ENCODE results near the gene CPT1B.

The CPT1B gene

GRCh38 chr22:50578776-50579310, 616 bp upstream of the CPT1B start:
- Histone ChIP-seq H3K4me3 (ENCODE audit: insufficient read depth, low read depth, low read length, poor library complexity, severe bottlenecking) (no peak overlapping the region), H3K9me3 (ENCODE audit: control insufficient read depth, low read length) (no peaks in the 10 kb centered on the region), H3K27ac (ENCODE audit: insufficient read depth, low read length, poor library complexity, severe bottlenecking) (no peak overlapping the region), H3K27me3 (replicated peaks; ENCODE audit: control insufficient read depth, insufficient read depth, low read length, poor library complexity, severe bottlenecking) (no peaks in the 10 kb centered on the region), H3K4me1 (ENCODE audit: control insufficient read depth, insufficient read depth, low read length, poor library complexity, severe bottlenecking) (peaks cover 24% of the 10 kb centered on the region), H3K36me3 (ENCODE audit: control insufficient read depth, insufficient read depth, low read length) (peaks cover 11% of the 10 kb centered on the region)
- DNase-seq, result no peak

GRCh38 chr22:50577697-50577986, 585 bp downstream of the CPT1B start:
- Histone ChIP-seq H3K4me1 (ENCODE audit: control insufficient read depth, insufficient read depth, low read length, poor library complexity, severe bottlenecking) (peaks cover 17% of the 10 kb centered on the region), H3K4me3 (ENCODE audit: insufficient read depth, low read depth, low read length, poor library complexity, severe bottlenecking) (no peak overlapping the region), H3K27me3 (replicated peaks; ENCODE audit: control insufficient read depth, insufficient read depth, low read length, poor library complexity, severe bottlenecking) (no peaks in the 10 kb centered on the region), H3K36me3 (ENCODE audit: control insufficient read depth, insufficient read depth, low read length) (peaks cover 14% of the 10 kb centered on the region), H3K27ac (ENCODE audit: insufficient read depth, low read length, poor library complexity, severe bottlenecking) (no peak overlapping the region), H3K9me3 (ENCODE audit: control insufficient read depth, low read length) (no peaks in the 10 kb centered on the region)
- no peak for DNase-seq

- Histone ChIP-seq H3K36me3 (ENCODE audit: control insufficient read depth, insufficient read depth, low read length) (peaks cover 14% of the 10 kb centered on the region), H3K27me3 (replicated peaks; ENCODE audit: control insufficient read depth, insufficient read depth, low read length, poor library complexity, severe bottlenecking) (no peaks in the 10 kb centered on the region), H3K27ac (ENCODE audit: insufficient read depth, low read length, poor library complexity, severe bottlenecking) (no peak overlapping the region)
Measured at GRCh38 chr22:50576806-50577696, 1.2 kb downstream of the CPT1B start.

GRCh38 chr22:50576070-50576469, 2.2 kb downstream of the CPT1B start:
- H3K9me3 ChIP-seq (ENCODE audit: control insufficient read depth, low read length), result no peaks in the 10 kb centered on the region
- no peak overlapping the region for H3K27ac ChIP-seq (ENCODE audit: insufficient read depth, low read length, poor library complexity, severe bottlenecking)
- H3K4me1 ChIP-seq (ENCODE audit: control insufficient read depth, insufficient read depth, low read length, poor library complexity, severe bottlenecking), result peaks cover 6% of the 10 kb centered on the region
- H3K4me3 ChIP-seq (ENCODE audit: insufficient read depth, low read depth, low read length, poor library complexity, severe bottlenecking), result no peak overlapping the region
- no peaks in the 10 kb centered on the region for H3K27me3 ChIP-seq (replicated peaks; ENCODE audit: control insufficient read depth, insufficient read depth, low read length, poor library complexity, severe bottlenecking)
- H3K36me3 ChIP-seq (ENCODE audit: control insufficient read depth, insufficient read depth, low read length), result peaks cover 23% of the 10 kb centered on the region
- DNase-seq, result no peak

More at GRCh38 chr22:50576806-50577696, 1.2 kb downstream of the CPT1B start:
- H3K9me3 ChIP-seq (ENCODE audit: control insufficient read depth, low read length), result no peaks in the 10 kb centered on the region
- peaks cover 16% of the 10 kb centered on the region for H3K4me1 ChIP-seq (ENCODE audit: control insufficient read depth, insufficient read depth, low read length, poor library complexity, severe bottlenecking)
- no peak for DNase-seq
- no peak overlapping the region for H3K4me3 ChIP-seq (ENCODE audit: insufficient read depth, low read depth, low read length, poor library complexity, severe bottlenecking)

- Histone ChIP-seq H3K4me3 (ENCODE audit: insufficient read depth, low read depth, low read length, poor library complexity, severe bottlenecking) (no peak overlapping the region), H3K27ac (ENCODE audit: insufficient read depth, low read length, poor library complexity, severe bottlenecking) (no peak overlapping the region), H3K9me3 (ENCODE audit: control insufficient read depth, low read length) (no peaks in the 10 kb centered on the region), H3K4me1 (ENCODE audit: control insufficient read depth, insufficient read depth, low read length, poor library complexity, severe bottlenecking) (peaks cover 4% of the 10 kb centered on the region), H3K27me3 (replicated peaks; ENCODE audit: control insufficient read depth, insufficient read depth, low read length, poor library complexity, severe bottlenecking) (no peaks in the 10 kb centered on the region), H3K36me3 (ENCODE audit: control insufficient read depth, insufficient read depth, low read length) (peaks cover 29% of the 10 kb centered on the region)
- no peak for DNase-seq
Measured at GRCh38 chr22:50575426-50575941, 2.7 kb downstream of the CPT1B start.

- DNase-seq, result no peak
- Histone ChIP-seq H3K9me3 (ENCODE audit: control insufficient read depth, low read length) (no peaks in the 10 kb centered on the region), H3K36me3 (ENCODE audit: control insufficient read depth, insufficient read depth, low read length) (peaks cover 30% of the 10 kb centered on the region), H3K27me3 (replicated peaks; ENCODE audit: control insufficient read depth, insufficient read depth, low read length, poor library complexity, severe bottlenecking) (no peaks in the 10 kb centered on the region), H3K27ac (ENCODE audit: insufficient read depth, low read length, poor library complexity, severe bottlenecking) (no peak overlapping the region), H3K4me1 (ENCODE audit: control insufficient read depth, insufficient read depth, low read length, poor library complexity, severe bottlenecking) (peaks cover 4% of the 10 kb centered on the region), H3K4me3 (ENCODE audit: insufficient read depth, low read depth, low read length, poor library complexity, severe bottlenecking) (no peak overlapping the region)
Measured at GRCh38 chr22:50574383-50574755, 3.9 kb downstream of the CPT1B start.

GRCh38 chr22:50573491-50574382, 4.5 kb downstream of the CPT1B start:
- no peaks in the 10 kb centered on the region for H3K9me3 ChIP-seq (ENCODE audit: control insufficient read depth, low read length)
- peaks cover 4% of the 10 kb centered on the region for H3K4me1 ChIP-seq (ENCODE audit: control insufficient read depth, insufficient read depth, low read length, poor library complexity, severe bottlenecking)
- H3K27ac ChIP-seq (ENCODE audit: insufficient read depth, low read length, poor library complexity, severe bottlenecking), result no peak overlapping the region
- DNase-seq, result no peak
- H3K4me3 ChIP-seq (ENCODE audit: insufficient read depth, low read depth, low read length, poor library complexity, severe bottlenecking), result no peak overlapping the region
- H3K27me3 ChIP-seq (replicated peaks; ENCODE audit: control insufficient read depth, insufficient read depth, low read length, poor library complexity, severe bottlenecking), result no peaks in the 10 kb centered on the region
- H3K36me3 ChIP-seq (ENCODE audit: control insufficient read depth, insufficient read depth, low read length), result peaks cover 29% of the 10 kb centered on the region

- Histone ChIP-seq H3K27ac (ENCODE audit: insufficient read depth, low read length, poor library complexity, severe bottlenecking) (no peak overlapping the region), H3K36me3 (ENCODE audit: control insufficient read depth, insufficient read depth, low read length) (peaks cover 28% of the 10 kb centered on the region), H3K9me3 (ENCODE audit: control insufficient read depth, low read length) (no peaks in the 10 kb centered on the region), H3K27me3 (replicated peaks; ENCODE audit: control insufficient read depth, insufficient read depth, low read length, poor library complexity, severe bottlenecking) (no peaks in the 10 kb centered on the region), H3K4me3 (ENCODE audit: insufficient read depth, low read depth, low read length, poor library complexity, severe bottlenecking) (no peak overlapping the region), H3K4me1 (ENCODE audit: control insufficient read depth, insufficient read depth, low read length, poor library complexity, severe bottlenecking) (peaks cover 4% of the 10 kb centered on the region)
- DNase-seq, result no peak
Measured at GRCh38 chr22:50572965-50573364, 5.3 kb downstream of the CPT1B start.

- Histone ChIP-seq H3K27me3 (replicated peaks; ENCODE audit: control insufficient read depth, insufficient read depth, low read length, poor library complexity, severe bottlenecking) (no peaks in the 10 kb centered on the region), H3K4me1 (ENCODE audit: control insufficient read depth, insufficient read depth, low read length, poor library complexity, severe bottlenecking) (no peaks in the 10 kb centered on the region), H3K4me3 (ENCODE audit: insufficient read depth, low read depth, low read length, poor library complexity, severe bottlenecking) (no peak overlapping the region), H3K9me3 (ENCODE audit: control insufficient read depth, low read length) (no peaks in the 10 kb centered on the region), H3K27ac (ENCODE audit: insufficient read depth, low read length, poor library complexity, severe bottlenecking) (no peak overlapping the region), H3K36me3 (ENCODE audit: control insufficient read depth, insufficient read depth, low read length) (peaks cover 28% of the 10 kb centered on the region)
- DNase-seq, result no peak
Measured at GRCh38 chr22:50571264-50572175, 6.7 kb downstream of the CPT1B start.

Data from effector memory CD4-positive, alpha-beta T cell (primary cell).